Measurements from ENCODE around the gene COL23A1. TPM values are rescaled to one million over a fixed set of nuclear protein-coding genes. Genes with fewer than 3 reads are reported as not detected.

COL23A1 gene
- total RNA-seq, 1 experiment from 2014 or later = 15.0 TPM

DNA sequence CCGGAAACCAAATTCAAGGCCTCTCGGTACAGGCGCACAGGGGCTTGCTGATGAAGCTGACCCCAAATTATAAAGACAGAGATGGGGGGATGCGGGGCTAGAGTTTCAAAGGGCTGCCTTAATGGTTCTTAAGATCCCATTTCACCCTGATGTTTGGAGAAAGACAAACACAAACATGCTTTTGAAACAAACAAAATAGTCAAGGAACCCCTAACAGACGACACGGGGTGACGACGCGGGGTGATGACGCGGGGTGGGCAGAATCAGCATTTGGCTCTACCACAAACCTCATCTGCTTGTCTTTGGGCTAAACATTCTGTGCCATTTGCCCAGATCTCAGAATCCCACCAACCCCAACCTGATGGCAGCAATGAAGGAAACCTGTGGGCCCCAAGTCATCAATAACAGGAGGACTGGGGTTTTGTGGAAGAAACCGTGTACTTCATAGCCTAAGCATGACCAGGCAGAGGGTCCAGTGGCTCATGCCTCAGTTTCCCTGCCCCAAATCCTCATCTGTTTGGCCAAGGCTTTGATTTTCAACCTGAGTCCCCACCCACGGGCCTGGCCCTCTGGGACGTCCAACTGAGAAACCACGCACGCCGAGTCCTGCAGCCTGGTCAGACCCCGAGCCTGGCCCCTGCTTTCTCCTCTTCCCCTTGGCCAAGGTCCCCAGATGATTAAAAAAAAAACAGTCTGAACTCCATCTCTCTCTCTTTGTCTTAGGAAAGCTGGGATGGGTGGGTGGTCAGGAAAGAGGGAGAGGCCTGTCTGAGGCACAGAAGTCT, 148.5 kb downstream of the COL23A1 start (continued):
- TF ChIP-seq, protein P1, sequence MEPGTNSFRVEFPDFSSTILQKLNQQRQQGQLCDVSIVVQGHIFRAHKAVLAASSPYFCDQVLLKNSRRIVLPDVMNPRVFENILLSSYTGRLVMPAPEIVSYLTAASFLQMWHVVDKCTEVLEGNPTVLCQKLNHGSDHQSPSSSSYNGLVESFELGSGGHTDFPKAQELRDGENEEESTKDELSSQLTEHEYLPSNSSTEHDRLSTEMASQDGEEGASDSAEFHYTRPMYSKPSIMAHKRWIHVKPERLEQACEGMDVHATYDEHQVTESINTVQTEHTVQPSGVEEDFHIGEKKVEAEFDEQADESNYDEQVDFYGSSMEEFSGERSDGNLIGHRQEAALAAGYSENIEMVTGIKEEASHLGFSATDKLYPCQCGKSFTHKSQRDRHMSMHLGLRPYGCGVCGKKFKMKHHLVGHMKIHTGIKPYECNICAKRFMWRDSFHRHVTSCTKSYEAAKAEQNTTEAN (CRISPR knock-in tag; IDR thresholded peaks at IDR 0.05) = no peak
- TF ChIP-seq SP1 (CRISPR knock-in tag; conservative IDR thresholded peaks at IDR 0.05) = no peak
- no peak for TF ChIP-seq CREB1 (CRISPR knock-in tag; IDR thresholded peaks at IDR 0.05)
- TF ChIP-seq ZNF416 (CRISPR knock-in tag; IDR thresholded peaks at IDR 0.05) = no peak
- TF ChIP-seq, protein P2, sequence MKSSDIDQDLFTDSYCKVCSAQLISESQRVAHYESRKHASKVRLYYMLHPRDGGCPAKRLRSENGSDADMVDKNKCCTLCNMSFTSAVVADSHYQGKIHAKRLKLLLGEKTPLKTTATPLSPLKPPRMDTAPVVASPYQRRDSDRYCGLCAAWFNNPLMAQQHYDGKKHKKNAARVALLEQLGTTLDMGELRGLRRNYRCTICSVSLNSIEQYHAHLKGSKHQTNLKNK (CRISPR knock-in tag; IDR thresholded peaks at IDR 0.05) = no peak
- TF ChIP-seq, protein P3, sequence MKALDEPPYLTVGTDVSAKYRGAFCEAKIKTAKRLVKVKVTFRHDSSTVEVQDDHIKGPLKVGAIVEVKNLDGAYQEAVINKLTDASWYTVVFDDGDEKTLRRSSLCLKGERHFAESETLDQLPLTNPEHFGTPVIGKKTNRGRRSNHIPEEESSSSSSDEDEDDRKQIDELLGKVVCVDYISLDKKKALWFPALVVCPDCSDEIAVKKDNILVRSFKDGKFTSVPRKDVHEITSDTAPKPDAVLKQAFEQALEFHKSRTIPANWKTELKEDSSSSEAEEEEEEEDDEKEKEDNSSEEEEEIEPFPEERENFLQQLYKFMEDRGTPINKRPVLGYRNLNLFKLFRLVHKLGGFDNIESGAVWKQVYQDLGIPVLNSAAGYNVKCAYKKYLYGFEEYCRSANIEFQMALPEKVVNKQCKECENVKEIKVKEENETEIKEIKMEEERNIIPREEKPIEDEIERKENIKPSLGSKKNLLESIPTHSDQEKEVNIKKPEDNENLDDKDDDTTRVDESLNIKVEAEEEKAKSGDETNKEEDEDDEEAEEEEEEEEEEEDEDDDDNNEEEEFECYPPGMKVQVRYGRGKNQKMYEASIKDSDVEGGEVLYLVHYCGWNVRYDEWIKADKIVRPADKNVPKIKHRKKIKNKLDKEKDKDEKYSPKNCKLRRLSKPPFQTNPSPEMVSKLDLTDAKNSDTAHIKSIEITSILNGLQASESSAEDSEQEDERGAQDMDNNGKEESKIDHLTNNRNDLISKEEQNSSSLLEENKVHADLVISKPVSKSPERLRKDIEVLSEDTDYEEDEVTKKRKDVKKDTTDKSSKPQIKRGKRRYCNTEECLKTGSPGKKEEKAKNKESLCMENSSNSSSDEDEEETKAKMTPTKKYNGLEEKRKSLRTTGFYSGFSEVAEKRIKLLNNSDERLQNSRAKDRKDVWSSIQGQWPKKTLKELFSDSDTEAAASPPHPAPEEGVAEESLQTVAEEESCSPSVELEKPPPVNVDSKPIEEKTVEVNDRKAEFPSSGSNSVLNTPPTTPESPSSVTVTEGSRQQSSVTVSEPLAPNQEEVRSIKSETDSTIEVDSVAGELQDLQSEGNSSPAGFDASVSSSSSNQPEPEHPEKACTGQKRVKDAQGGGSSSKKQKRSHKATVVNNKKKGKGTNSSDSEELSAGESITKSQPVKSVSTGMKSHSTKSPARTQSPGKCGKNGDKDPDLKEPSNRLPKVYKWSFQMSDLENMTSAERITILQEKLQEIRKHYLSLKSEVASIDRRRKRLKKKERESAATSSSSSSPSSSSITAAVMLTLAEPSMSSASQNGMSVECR (CRISPR knock-in tag; IDR thresholded peaks at IDR 0.05; ENCODE audit: borderline replicate concordance) = no peak
- no peak for TF ChIP-seq IRF2 (CRISPR knock-in tag; IDR thresholded peaks at IDR 0.05; ENCODE audit: borderline replicate concordance, low read depth)

DNA sequence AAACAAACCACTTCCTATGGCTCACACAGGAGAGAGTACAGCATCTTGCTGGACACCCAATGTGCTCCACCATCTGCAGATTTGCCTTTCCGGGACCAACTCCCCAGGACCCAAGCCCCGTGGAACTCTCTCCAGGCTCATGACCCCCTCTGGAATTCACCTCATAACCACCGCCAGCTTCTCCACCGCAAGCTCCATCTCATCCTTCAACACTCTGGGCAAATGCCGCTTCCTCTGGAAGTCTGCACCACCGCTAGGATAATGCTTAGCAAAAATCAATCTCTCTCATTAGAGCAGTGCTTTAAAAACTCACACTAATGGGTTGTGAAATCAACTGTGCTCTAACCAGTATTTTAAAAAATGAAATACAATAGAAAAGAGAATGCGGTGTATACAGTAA, 150.0 kb downstream of the COL23A1 start:
- H3K27ac Mint-ChIP-seq = no peak overlapping the region
- POLR2A ChIA-PET = no interaction called here
- no peak for DNase-seq (ENCODE audit: low spot score)
- H3K4me3 Mint-ChIP-seq = no peak overlapping the region
- peaks cover 8% of the 10 kb centered on the region; the same call in 1 of the 2 replicates for H3K4me1 Mint-ChIP-seq
- no peaks in the 10 kb centered on the region for H3K27me3 Mint-ChIP-seq (ENCODE audit: low read depth)
- TF ChIP-seq, protein P4, sequence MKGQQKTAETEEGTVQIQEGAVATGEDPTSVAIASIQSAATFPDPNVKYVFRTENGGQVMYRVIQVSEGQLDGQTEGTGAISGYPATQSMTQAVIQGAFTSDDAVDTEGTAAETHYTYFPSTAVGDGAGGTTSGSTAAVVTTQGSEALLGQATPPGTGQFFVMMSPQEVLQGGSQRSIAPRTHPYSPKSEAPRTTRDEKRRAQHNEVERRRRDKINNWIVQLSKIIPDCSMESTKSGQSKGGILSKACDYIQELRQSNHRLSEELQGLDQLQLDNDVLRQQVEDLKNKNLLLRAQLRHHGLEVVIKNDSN (CRISPR knock-in tag; IDR thresholded peaks at IDR 0.05) = no peak
- TF ChIP-seq, protein P5, sequence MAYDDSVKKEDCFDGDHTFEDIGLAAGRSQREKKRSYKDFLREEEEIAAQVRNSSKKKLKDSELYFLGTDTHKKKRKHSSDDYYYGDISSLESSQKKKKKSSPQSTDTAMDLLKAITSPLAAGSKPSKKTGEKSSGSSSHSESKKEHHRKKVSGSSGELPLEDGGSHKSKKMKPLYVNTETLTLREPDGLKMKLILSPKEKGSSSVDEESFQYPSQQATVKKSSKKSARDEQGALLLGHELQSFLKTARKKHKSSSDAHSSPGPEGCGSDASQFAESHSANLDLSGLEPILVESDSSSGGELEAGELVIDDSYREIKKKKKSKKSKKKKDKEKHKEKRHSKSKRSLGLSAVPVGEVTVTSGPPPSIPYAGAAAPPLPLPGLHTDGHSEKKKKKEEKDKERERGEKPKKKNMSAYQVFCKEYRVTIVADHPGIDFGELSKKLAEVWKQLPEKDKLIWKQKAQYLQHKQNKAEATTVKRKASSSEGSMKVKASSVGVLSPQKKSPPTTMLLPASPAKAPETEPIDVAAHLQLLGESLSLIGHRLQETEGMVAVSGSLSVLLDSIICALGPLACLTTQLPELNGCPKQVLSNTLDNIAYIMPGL (CRISPR knock-in tag; IDR thresholded peaks at IDR 0.05) = no peak
- TF ChIP-seq CBFB (CRISPR knock-in tag; IDR thresholded peaks at IDR 0.05; ENCODE audit: low read depth) = no peak
- no peak for TF ChIP-seq ESRRA (CRISPR knock-in tag; IDR thresholded peaks at IDR 0.05; ENCODE audit: borderline replicate concordance)
- TF ChIP-seq, protein P6, sequence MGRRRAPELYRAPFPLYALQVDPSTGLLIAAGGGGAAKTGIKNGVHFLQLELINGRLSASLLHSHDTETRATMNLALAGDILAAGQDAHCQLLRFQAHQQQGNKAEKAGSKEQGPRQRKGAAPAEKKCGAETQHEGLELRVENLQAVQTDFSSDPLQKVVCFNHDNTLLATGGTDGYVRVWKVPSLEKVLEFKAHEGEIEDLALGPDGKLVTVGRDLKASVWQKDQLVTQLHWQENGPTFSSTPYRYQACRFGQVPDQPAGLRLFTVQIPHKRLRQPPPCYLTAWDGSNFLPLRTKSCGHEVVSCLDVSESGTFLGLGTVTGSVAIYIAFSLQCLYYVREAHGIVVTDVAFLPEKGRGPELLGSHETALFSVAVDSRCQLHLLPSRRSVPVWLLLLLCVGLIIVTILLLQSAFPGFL (CRISPR knock-in tag; IDR thresholded peaks at IDR 0.05; ENCODE audit: borderline replicate concordance) = no peak
- no peak for TF ChIP-seq PRRX2 (CRISPR knock-in tag; IDR thresholded peaks at IDR 0.05)
- ATAC-seq = no peak
- no peaks in the 10 kb centered on the region for H3K36me3 Mint-ChIP-seq
- CTCF ChIA-PET = interaction anchor here (0.6 kb wide), 1 partner anchor 113 kb away, joined by 4 read pairs; no protein-coding TSS in a partner anchor
- H3K9me3 Mint-ChIP-seq = no peaks in the 10 kb centered on the region
